ENCODE data around the gene TALDO1. TPM values are rescaled to one million over a fixed set of nuclear protein-coding genes. Genes with fewer than 3 reads are reported as not detected.

TALDO1 gene
- total and polyA plus RNA-seq, 2 experiments from 2014 or later = 353 to 402 TPM

DNA sequence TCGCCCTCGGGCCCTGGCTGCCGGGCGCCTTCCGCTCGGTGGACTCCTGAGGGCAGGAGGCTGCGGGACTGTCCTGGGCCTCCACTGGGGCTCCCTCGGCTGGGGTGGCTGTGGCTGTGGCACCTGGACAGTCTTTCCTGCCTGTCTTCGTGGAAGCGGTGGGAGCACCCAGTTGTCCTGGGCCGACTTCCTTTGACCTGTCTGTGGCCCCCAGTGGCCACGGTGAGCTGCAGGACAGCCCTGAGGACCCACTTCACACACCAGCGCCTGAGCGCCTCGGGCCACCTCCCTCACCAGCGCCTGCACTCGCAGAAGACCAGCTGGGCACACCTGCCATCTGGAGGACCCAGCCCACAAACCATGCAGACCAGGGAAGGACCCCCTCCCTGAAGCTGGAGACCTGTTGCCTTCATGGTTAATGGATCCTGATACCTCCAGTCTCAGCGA lies 43.0 kb upstream of the TALDO1 start:
- Histone ChIP-seq H3K9me2 (ENCODE audit: insufficient read depth) (no peaks in the 10 kb centered on the region), H3K27ac (ENCODE audit: low read depth) (no peak overlapping the region), H4K20me1 (replicated peaks; ENCODE audit: insufficient read depth) (peaks cover 2% of the 10 kb centered on the region; the same call in 1 of the 2 replicates), H3K36me3 (ENCODE audit: insufficient read depth) (no peaks in the 10 kb centered on the region), H3K79me2 (replicated peaks; ENCODE audit: insufficient read depth) (no peaks in the 10 kb centered on the region), H3K4me1 (ENCODE audit: insufficient read depth) (peaks cover 12% of the 10 kb centered on the region; the same call in 1 of the 2 replicates), H3K4me2 (no peak overlapping the region), H3F3A (replicated peaks; ENCODE audit: low read depth) (0 out of 2 replicates have a peak, but pooled peaks cover 18% of the 10 kb centered on the region), H2AFZ (no peak overlapping the region), H3K27me3 (ENCODE audit: insufficient read depth) (no peaks in the 10 kb centered on the region), H3K4me3 (no peak overlapping the region)
- DNase-seq (ENCODE audit: low spot score) (no peak), ATAC-seq (no peak)
- TF ChIP-seq ZNF331 (CRISPR knock-in tag; IDR thresholded peaks at IDR 0.05; ENCODE audit: low read depth) (no peak), CREB1 (CRISPR knock-in tag; IDR thresholded peaks at IDR 0.05; ENCODE audit: low read depth) (no peak), NANOG (IDR thresholded peaks at IDR 0.05; ENCODE audit: borderline replicate concordance) (no peak), JUNB (IDR thresholded peaks at IDR 0.05; ENCODE audit: unreplicated experiment) (no peak), EZH2 (IDR thresholded peaks at IDR 0.05; ENCODE audit: low read depth, unreplicated experiment) (no peak), ZNF114 (CRISPR knock-in tag; IDR thresholded peaks at IDR 0.05) (no peak), STAT1 (IDR thresholded peaks at IDR 0.05; ENCODE audit: unreplicated experiment) (no peak), POLR2AphosphoS5 (IDR thresholded peaks at IDR 0.05; ENCODE audit: low read depth) (no peak), EZH2phosphoT487 (IDR thresholded peaks at IDR 0.05; ENCODE audit: unreplicated experiment) (no peak)
- TF ChIP-seq, protein P1, sequence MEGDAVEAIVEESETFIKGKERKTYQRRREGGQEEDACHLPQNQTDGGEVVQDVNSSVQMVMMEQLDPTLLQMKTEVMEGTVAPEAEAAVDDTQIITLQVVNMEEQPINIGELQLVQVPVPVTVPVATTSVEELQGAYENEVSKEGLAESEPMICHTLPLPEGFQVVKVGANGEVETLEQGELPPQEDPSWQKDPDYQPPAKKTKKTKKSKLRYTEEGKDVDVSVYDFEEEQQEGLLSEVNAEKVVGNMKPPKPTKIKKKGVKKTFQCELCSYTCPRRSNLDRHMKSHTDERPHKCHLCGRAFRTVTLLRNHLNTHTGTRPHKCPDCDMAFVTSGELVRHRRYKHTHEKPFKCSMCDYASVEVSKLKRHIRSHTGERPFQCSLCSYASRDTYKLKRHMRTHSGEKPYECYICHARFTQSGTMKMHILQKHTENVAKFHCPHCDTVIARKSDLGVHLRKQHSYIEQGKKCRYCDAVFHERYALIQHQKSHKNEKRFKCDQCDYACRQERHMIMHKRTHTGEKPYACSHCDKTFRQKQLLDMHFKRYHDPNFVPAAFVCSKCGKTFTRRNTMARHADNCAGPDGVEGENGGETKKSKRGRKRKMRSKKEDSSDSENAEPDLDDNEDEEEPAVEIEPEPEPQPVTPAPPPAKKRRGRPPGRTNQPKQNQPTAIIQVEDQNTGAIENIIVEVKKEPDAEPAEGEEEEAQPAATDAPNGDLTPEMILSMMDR (conservative IDR thresholded peaks at IDR 0.05; ENCODE audit: low read depth in 2 of 2) = no peak
- TF ChIP-seq, protein P2, sequence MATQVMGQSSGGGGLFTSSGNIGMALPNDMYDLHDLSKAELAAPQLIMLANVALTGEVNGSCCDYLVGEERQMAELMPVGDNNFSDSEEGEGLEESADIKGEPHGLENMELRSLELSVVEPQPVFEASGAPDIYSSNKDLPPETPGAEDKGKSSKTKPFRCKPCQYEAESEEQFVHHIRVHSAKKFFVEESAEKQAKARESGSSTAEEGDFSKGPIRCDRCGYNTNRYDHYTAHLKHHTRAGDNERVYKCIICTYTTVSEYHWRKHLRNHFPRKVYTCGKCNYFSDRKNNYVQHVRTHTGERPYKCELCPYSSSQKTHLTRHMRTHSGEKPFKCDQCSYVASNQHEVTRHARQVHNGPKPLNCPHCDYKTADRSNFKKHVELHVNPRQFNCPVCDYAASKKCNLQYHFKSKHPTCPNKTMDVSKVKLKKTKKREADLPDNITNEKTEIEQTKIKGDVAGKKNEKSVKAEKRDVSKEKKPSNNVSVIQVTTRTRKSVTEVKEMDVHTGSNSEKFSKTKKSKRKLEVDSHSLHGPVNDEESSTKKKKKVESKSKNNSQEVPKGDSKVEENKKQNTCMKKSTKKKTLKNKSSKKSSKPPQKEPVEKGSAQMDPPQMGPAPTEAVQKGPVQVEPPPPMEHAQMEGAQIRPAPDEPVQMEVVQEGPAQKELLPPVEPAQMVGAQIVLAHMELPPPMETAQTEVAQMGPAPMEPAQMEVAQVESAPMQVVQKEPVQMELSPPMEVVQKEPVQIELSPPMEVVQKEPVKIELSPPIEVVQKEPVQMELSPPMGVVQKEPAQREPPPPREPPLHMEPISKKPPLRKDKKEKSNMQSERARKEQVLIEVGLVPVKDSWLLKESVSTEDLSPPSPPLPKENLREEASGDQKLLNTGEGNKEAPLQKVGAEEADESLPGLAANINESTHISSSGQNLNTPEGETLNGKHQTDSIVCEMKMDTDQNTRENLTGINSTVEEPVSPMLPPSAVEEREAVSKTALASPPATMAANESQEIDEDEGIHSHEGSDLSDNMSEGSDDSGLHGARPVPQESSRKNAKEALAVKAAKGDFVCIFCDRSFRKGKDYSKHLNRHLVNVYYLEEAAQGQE (IDR thresholded peaks at IDR 0.05; ENCODE audit: unreplicated experiment) = no peak
- TF ChIP-seq, protein P3, sequence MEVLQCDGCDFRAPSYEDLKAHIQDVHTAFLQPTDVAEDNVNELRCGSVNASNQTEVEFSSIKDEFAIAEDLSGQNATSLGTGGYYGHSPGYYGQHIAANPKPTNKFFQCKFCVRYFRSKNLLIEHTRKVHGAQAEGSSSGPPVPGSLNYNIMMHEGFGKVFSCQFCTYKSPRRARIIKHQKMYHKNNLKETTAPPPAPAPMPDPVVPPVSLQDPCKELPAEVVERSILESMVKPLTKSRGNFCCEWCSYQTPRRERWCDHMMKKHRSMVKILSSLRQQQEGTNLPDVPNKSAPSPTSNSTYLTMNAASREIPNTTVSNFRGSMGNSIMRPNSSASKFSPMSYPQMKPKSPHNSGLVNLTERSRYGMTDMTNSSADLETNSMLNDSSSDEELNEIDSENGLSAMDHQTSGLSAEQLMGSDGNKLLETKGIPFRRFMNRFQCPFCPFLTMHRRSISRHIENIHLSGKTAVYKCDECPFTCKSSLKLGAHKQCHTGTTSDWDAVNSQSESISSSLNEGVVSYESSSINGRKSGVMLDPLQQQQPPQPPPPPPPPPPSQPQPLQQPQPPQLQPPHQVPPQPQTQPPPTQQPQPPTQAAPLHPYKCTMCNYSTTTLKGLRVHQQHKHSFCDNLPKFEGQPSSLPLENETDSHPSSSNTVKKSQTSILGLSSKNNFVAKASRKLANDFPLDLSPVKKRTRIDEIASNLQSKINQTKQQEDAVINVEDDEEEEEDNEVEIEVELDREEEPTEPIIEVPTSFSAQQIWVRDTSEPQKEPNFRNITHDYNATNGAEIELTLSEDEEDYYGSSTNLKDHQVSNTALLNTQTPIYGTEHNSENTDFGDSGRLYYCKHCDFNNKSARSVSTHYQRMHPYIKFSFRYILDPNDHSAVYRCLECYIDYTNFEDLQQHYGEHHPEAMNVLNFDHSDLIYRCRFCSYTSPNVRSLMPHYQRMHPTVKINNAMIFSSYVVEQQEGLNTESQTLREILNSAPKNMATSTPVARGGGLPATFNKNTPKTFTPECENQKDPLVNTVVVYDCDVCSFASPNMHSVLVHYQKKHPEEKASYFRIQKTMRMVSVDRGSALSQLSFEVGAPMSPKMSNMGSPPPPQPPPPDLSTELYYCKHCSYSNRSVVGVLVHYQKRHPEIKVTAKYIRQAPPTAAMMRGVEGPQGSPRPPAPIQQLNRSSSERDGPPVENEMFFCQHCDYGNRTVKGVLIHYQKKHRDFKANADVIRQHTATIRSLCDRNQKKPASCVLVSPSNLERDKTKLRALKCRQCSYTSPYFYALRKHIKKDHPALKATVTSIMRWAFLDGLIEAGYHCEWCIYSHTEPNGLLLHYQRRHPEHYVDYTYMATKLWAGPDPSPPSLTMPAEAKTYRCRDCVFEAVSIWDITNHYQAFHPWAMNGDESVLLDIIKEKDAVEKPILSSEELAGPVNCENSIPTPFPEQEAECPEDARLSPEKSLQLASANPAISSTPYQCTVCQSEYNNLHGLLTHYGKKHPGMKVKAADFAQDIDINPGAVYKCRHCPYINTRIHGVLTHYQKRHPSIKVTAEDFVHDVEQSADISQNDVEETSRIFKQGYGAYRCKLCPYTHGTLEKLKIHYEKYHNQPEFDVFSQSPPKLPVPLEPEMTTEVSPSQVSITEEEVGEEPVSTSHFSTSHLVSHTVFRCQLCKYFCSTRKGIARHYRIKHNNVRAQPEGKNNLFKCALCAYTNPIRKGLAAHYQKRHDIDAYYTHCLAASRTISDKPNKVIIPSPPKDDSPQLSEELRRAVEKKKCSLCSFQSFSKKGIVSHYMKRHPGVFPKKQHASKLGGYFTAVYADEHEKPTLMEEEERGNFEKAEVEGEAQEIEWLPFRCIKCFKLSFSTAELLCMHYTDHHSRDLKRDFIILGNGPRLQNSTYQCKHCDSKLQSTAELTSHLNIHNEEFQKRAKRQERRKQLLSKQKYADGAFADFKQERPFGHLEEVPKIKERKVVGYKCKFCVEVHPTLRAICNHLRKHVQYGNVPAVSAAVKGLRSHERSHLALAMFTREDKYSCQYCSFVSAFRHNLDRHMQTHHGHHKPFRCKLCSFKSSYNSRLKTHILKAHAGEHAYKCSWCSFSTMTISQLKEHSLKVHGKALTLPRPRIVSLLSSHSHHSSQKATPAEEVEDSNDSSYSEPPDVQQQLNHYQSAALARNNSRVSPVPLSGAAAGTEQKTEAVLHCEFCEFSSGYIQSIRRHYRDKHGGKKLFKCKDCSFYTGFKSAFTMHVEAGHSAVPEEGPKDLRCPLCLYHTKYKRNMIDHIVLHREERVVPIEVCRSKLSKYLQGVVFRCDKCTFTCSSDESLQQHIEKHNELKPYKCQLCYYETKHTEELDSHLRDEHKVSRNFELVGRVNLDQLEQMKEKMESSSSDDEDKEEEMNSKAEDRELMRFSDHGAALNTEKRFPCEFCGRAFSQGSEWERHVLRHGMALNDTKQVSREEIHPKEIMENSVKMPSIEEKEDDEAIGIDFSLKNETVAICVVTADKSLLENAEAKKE (CRISPR knock-in tag; IDR thresholded peaks at IDR 0.05) = no peak
- TF ChIP-seq, protein P4, sequence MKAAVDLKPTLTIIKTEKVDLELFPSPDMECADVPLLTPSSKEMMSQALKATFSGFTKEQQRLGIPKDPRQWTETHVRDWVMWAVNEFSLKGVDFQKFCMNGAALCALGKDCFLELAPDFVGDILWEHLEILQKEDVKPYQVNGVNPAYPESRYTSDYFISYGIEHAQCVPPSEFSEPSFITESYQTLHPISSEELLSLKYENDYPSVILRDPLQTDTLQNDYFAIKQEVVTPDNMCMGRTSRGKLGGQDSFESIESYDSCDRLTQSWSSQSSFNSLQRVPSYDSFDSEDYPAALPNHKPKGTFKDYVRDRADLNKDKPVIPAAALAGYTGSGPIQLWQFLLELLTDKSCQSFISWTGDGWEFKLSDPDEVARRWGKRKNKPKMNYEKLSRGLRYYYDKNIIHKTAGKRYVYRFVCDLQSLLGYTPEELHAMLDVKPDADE (IDR thresholded peaks at IDR 0.05) = no peak
- H3K4me1 Mint-ChIP-seq = peaks cover 10% of the 10 kb centered on the region; the same call in 2 of the 3 replicates
- no peak overlapping the region for H3K4me3 Mint-ChIP-seq
- H3K27me3 Mint-ChIP-seq (ENCODE audit: insufficient read depth, low read depth, poor library complexity) = peaks cover 6% of the 10 kb centered on the region
- no peak overlapping the region for H3K27ac Mint-ChIP-seq
- H3K36me3 Mint-ChIP-seq (ENCODE audit: low read depth) = no peaks in the 10 kb centered on the region; the same call in 2 of the 3 replicates
- no peaks in the 10 kb centered on the region for H3K9me3 Mint-ChIP-seq
